GM12878 (cell line): ENCODE measurements around the gene VPS26B. TPM values are rescaled to one million over a fixed set of nuclear protein-coding genes. Genes with fewer than 3 reads are reported as not detected.

Source experiments
- ATAC-seq: fragments of 200-7000 bp; cut with Tn5 transposase; 3 replicates; pipeline ENCODE4 v1.9.1; 2020; ENCODE audit warnings: mild to moderate bottlenecking, moderate library complexity
- BruUV-seq: library from RNA; stranded (reverse); fragments of 400-500 nt; replicated peaks from 2 replicates; lab custom pipeline; 2021; lab: Mats Ljungman, UMichigan
- CTCF ChIA-PET: fragments of 300-600 bp; sonication (Branson Sonifier 250); formaldehyde crosslinking; extraction: SDS; loops from one replicate; lab custom pipeline; 2021; ENCODE audit warnings: inconsistent platforms; lab: Yijun Ruan, JAX
- POLR2A ChIA-PET: fragments of 350-600 bp; formaldehyde crosslinking; extraction: SDS; loops from one replicate; lab custom pipeline; 2021; ENCODE audit warnings: inconsistent platforms; lab: Charles Lee
- RAD21 ChIA-PET: fragments of 300-600 bp; sonication (Branson Sonifier 250); formaldehyde crosslinking; loops from one replicate; lab custom pipeline; 2023; ENCODE audit warnings: antibody characterized with exemption; ENCODE audit not compliant: unreplicated experiment; lab: Charles Lee
- SMC1A ChIA-PET: fragments of 300-600 bp; sonication (Branson Sonifier 250); formaldehyde crosslinking; loops from one replicate; lab custom pipeline; 2023; ENCODE audit not compliant: unreplicated experiment, uncharacterized antibody; lab: Charles Lee
- DNase-seq: peaks from one replicate; pipeline ENCODE4 v3.0.0-alpha.2; 2011; ENCODE audit warnings: low read depth, low spot score
- FAIRE-seq: peaks from 3 replicates; lab custom pipeline; 2011; peaks lifted over from hg19 to GRCh38; lab: Jason Lieb, UNC
- H2AFZ ChIP-seq: 2 replicates; pipeline ENCODE4 v1.6.0; 2011; ENCODE audit warnings: low read depth, low read length, control low read depth; ENCODE audit not compliant: control insufficient read depth
- H3K27ac ChIP-seq: 2 replicates; pipeline ENCODE4 v1.5.1; 2011; ENCODE audit warnings: control low read depth; ENCODE audit not compliant: control insufficient read depth, insufficient read depth
- H3K27me3 ChIP-seq, 2 experiments: replicated peaks in 1 of 2; 2 replicates each; pipeline versions ENCODE4 v1.6.0 to v1.6.1; 2011; ENCODE audit warnings: low read length in 1 of 2; ENCODE audit not compliant: control insufficient read depth in 2 of 2, insufficient read depth in 2 of 2
- H3K36me3 ChIP-seq, 2 experiments: 2 replicates each; pipeline ENCODE4 v1.5.1; 2011; ENCODE audit warnings: low read length in 1 of 2; ENCODE audit not compliant: control insufficient read depth in 2 of 2, insufficient read depth in 2 of 2
- H3K4me1 ChIP-seq: 2 replicates; pipeline ENCODE4 v1.6.1; 2011; ENCODE audit warnings: mild to moderate bottlenecking, low read length, moderate library complexity, mixed read lengths; ENCODE audit not compliant: control insufficient read depth, insufficient read depth
- H3K4me2 ChIP-seq: 2 replicates; pipeline ENCODE4 v1.6.0; 2011; ENCODE audit warnings: control low read depth; ENCODE audit not compliant: control insufficient read depth, insufficient read depth
- H3K4me3 ChIP-seq: fragments of 200-600 bp; sonication (generic); 2 replicates; pipeline ENCODE4 v1.5.1; 2016
- H3K79me2 ChIP-seq: 2 replicates; pipeline ENCODE4 v1.6.0; 2011; ENCODE audit warnings: low read length; ENCODE audit not compliant: control insufficient read depth, insufficient read depth
- H3K9ac ChIP-seq: 2 replicates; pipeline ENCODE4 v1.8.0; 2011; ENCODE audit warnings: low read length, control low read depth, mixed read lengths; ENCODE audit not compliant: control insufficient read depth, insufficient read depth
- H3K9me3 ChIP-seq: replicated peaks from 3 replicates; pipeline ENCODE4 v1.5.1; 2011; ENCODE audit warnings: mild to moderate bottlenecking, low read length; ENCODE audit not compliant: control insufficient read depth, insufficient read depth
- H4K20me1 ChIP-seq: 2 replicates; pipeline ENCODE4 v1.6.0; 2011; ENCODE audit not compliant: control insufficient read depth, insufficient read depth
- BACH1 ChIP-seq: fragments of 450-650 bp; IDR thresholded peaks from 2 replicates; pipeline ENCODE4 v1.6.1; 2017; ENCODE audit warnings: mild to moderate bottlenecking, borderline replicate concordance
- BCL11A ChIP-seq: IDR thresholded peaks from 2 replicates; pipeline ENCODE4 v1.6.1; 2011; ENCODE audit warnings: low read depth, low read length
- CHD1 ChIP-seq: IDR thresholded peaks from 2 replicates; pipeline ENCODE4 v1.6.1; 2012; ENCODE audit warnings: low read depth, low read length, improper control_type of control experiment
- CHD4 ChIP-seq: fragments of 200-600 bp; sonication (generic); IDR thresholded peaks from 2 replicates; pipeline ENCODE4 v1.6.1; 2016; ENCODE audit warnings: mild to moderate bottlenecking
- LARP7 ChIP-seq: fragments of 450-650 bp; IDR thresholded peaks from 2 replicates; pipeline ENCODE4 v1.6.1; 2017; ENCODE audit warnings: mild to moderate bottlenecking
- NBN ChIP-seq: fragments of 450-650 bp; IDR thresholded peaks from 2 replicates; pipeline ENCODE4 v1.6.1; 2016
- NFXL1 ChIP-seq: fragments of 450-650 bp; IDR thresholded peaks from 2 replicates; pipeline ENCODE4 v1.6.1; 2017; ENCODE audit warnings: antibody characterized with exemption, mild to moderate bottlenecking, borderline replicate concordance
- NR2C1 ChIP-seq: fragments of 450-650 bp; IDR thresholded peaks from 2 replicates; pipeline ENCODE4 v1.6.1; 2017; ENCODE audit warnings: antibody characterized with exemption, mild to moderate bottlenecking, moderate library complexity
- SMARCA5 ChIP-seq: fragments of 450-650 bp; IDR thresholded peaks from 2 replicates; pipeline ENCODE4 v1.6.1; 2017; ENCODE audit warnings: mild to moderate bottlenecking
- WGBS: methylation state at CpG from one replicate; pipeline ENCODE4 v1.1.6; 2016; ENCODE audit warnings: low lambda C conversion rate; ENCODE audit not compliant: insufficient replicate concordance, insufficient coverage; ENCODE audit errors: missing lambda C conversion rate; 5-methylcytosine and 5-hydroxymethylcytosine counted together
- in situ Hi-C: fragments of 300-500 bp; cut with MboI; formaldehyde crosslinking; loops from 9 replicates; pipeline ENCODE4 v1.14.3; 2018; ENCODE audit warnings: mixed read lengths
- intact Hi-C: fragments of 100-400 bp; cut with micrococcal nuclease; formaldehyde crosslinking; loops from one replicate; pipeline ENCODE4 v1.14.2; 2022; ENCODE audit not compliant: unreplicated experiment
- polyA plus RNA-seq, 11 experiments: library from polyadenylated mRNA; depleted of rRNA in 4 of 11; unstranded in 6 of 11; stranded (reverse) in 5 of 11; fragments of >200 nt; fragmentation: Nextera tagmentation in 4 of 11; fragmentation: Illumina TruSeq in 1 of 11; extraction: Ambion mirVana in 4 of 11; extraction: Trizol in 1 of 11; gene quantifications; 1 replicate in 1 of 11; 2 replicates in 10 of 11; pipeline versions ENCODE4 v1.2.1 to v1.2.3, GENCODE V29; 2011 to 2016; ENCODE audit warnings: inconsistent platforms in 2 of 11, missing spikeins in 2 of 11, low read depth in 1 of 11
- total RNA-seq, 4 experiments: library from RNA; depleted of rRNA in 3 of 4; stranded (reverse); fragments of >200 nt in 3 of 4; fragmentation: Illumina TruSeq in 1 of 4; extraction: Trizol in 1 of 4; gene quantifications; 2 replicates each; pipeline versions ENCODE4 v1.2.1 to v1.2.3, GENCODE V29; 2013 to 2021
- TF ChIP-seq, protein P1 (sequence below): fragments of 450-650 bp; IDR thresholded peaks from 2 replicates; pipeline ENCODE4 v1.6.1; 2014; ENCODE audit warnings: mild to moderate bottlenecking
- TF ChIP-seq, protein P2 (sequence below): fragments of 450-650 bp; formaldehyde crosslinking; IDR thresholded peaks from 2 replicates; pipeline ENCODE4 v1.4.0; 2020; ENCODE audit warnings: mild to moderate bottlenecking, moderate library complexity
- TF ChIP-seq, protein P3 (sequence below), 3 experiments: IDR thresholded peaks in 2 of 3; conservative IDR thresholded peaks in 1 of 3; 2 replicates each; pipeline ENCODE4 v1.5.1; 2011; ENCODE audit warnings: low read depth in 3 of 3, low read length in 3 of 3, mild to moderate bottlenecking in 3 of 3, control low read depth in 2 of 3, moderate library complexity in 2 of 3, inconsistent platforms in 1 of 3, mixed read lengths in 1 of 3; ENCODE audit not compliant: control insufficient read depth in 2 of 3, insufficient read depth in 1 of 3; ENCODE audit errors: extremely low read depth in 1 of 3

VPS26B gene
- total and polyA plus RNA-seq, 10 of the 15 experiments (the other 5 are each of a cell fraction or from before 2014, with no cell fraction given) = 1.6 to 26.9 (median 13.3) TPM

DNA sequence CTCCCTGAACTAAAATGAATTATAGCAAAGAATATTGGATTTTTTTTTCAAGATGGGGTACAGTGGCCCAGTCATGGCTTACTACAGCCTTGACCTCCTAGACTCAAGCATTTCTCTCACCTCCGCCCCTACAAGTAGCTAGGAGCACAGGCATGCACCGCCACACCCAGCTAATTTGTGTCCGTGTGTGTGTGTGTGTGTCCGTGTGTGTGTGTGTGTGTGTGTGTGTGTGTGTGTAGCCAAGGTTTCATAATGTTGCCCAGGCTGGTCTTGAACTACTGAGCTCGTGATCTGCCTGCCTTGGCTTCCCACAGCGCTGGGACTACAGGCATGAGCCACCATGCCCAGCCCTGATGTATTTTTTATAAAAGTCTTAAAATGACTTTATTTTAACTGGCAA is 16.1 kb downstream of the VPS26B start:
- SMC1A ChIA-PET = interaction anchor here (2.6 kb wide), 1 partner anchor 12 kb away, joined by 5 read pairs; no protein-coding TSS in a partner anchor
- FAIRE-seq (no peak), ATAC-seq (no peak), DNase-seq (no peak)
- Histone ChIP-seq H4K20me1 (no peaks in the 10 kb centered on the region), H3K4me3 (no peak overlapping the region), H3K9ac (no peak overlapping the region), H3K36me3 (peaks cover 6% of the 10 kb centered on the region in 2 experiments; a peak in 3 of 4 replicates), H3K79me2 (no peaks in the 10 kb centered on the region), H3K27me3 (no peaks in the 10 kb centered on the region), H3K27ac (no peak overlapping the region), H3K4me2 (no peak overlapping the region), H2AFZ (no peak overlapping the region), H3K9me3 (no peaks in the 10 kb centered on the region), H3K4me1 (no peaks in the 10 kb centered on the region)
- 75% methylated on average over 6 of the region's 6 CpGs for WGBS
- CTCF ChIA-PET = interaction anchor here (1.5 to 1.6 kb wide), 2 partner anchors 11 to 29 kb away, joined by 4 read pairs; no protein-coding TSS in a partner anchor
- BruUV-seq = no TSS peak
- RAD21 ChIA-PET = no interaction called here
- TF ChIP-seq, protein P1, sequence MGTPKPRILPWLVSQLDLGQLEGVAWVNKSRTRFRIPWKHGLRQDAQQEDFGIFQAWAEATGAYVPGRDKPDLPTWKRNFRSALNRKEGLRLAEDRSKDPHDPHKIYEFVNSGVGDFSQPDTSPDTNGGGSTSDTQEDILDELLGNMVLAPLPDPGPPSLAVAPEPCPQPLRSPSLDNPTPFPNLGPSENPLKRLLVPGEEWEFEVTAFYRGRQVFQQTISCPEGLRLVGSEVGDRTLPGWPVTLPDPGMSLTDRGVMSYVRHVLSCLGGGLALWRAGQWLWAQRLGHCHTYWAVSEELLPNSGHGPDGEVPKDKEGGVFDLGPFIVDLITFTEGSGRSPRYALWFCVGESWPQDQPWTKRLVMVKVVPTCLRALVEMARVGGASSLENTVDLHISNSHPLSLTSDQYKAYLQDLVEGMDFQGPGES = no peak
- TF ChIP-seq, protein P2, sequence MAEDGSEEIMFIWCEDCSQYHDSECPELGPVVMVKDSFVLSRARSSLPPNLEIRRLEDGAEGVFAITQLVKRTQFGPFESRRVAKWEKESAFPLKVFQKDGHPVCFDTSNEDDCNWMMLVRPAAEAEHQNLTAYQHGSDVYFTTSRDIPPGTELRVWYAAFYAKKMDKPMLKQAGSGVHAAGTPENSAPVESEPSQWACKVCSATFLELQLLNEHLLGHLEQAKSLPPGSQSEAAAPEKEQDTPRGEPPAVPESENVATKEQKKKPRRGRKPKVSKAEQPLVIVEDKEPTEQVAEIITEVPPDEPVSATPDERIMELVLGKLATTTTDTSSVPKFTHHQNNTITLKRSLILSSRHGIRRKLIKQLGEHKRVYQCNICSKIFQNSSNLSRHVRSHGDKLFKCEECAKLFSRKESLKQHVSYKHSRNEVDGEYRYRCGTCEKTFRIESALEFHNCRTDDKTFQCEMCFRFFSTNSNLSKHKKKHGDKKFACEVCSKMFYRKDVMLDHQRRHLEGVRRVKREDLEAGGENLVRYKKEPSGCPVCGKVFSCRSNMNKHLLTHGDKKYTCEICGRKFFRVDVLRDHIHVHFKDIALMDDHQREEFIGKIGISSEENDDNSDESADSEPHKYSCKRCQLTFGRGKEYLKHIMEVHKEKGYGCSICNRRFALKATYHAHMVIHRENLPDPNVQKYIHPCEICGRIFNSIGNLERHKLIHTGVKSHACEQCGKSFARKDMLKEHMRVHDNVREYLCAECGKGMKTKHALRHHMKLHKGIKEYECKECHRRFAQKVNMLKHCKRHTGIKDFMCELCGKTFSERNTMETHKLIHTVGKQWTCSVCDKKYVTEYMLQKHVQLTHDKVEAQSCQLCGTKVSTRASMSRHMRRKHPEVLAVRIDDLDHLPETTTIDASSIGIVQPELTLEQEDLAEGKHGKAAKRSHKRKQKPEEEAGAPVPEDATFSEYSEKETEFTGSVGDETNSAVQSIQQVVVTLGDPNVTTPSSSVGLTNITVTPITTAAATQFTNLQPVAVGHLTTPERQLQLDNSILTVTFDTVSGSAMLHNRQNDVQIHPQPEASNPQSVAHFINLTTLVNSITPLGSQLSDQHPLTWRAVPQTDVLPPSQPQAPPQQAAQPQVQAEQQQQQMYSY (CRISPR knock-in tag) = no peak
- no peak for TF ChIP-seq CHD1
- no peak for TF ChIP-seq LARP7
- TF ChIP-seq NR2C1 = no peak
- TF ChIP-seq, protein P3, sequence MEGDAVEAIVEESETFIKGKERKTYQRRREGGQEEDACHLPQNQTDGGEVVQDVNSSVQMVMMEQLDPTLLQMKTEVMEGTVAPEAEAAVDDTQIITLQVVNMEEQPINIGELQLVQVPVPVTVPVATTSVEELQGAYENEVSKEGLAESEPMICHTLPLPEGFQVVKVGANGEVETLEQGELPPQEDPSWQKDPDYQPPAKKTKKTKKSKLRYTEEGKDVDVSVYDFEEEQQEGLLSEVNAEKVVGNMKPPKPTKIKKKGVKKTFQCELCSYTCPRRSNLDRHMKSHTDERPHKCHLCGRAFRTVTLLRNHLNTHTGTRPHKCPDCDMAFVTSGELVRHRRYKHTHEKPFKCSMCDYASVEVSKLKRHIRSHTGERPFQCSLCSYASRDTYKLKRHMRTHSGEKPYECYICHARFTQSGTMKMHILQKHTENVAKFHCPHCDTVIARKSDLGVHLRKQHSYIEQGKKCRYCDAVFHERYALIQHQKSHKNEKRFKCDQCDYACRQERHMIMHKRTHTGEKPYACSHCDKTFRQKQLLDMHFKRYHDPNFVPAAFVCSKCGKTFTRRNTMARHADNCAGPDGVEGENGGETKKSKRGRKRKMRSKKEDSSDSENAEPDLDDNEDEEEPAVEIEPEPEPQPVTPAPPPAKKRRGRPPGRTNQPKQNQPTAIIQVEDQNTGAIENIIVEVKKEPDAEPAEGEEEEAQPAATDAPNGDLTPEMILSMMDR (IDR thresholded peaks at IDR 0.05 in 2 of 3, conservative IDR thresholded peaks at IDR 0.05 in 1 of 3; ENCODE audit: control insufficient read depth in 2 of 3, extremely low read depth in 1 of 3, insufficient read depth in 1 of 3, low read depth in 3 of 3, low read length in 3 of 3) = no peak
- TF ChIP-seq BCL11A = no peak
- no peak for TF ChIP-seq BACH1
- TF ChIP-seq CHD4 = no peak
- TF ChIP-seq NBN = no peak
- TF ChIP-seq SMARCA5 = no peak
- TF ChIP-seq NFXL1 = no peak
- intact Hi-C loops (no loop called here), in situ Hi-C loops (no loop called here)
- POLR2A ChIA-PET = no interaction called here
